Measurements from ENCODE around the gene PCA3. TPM values are rescaled to one million over a fixed set of nuclear protein-coding genes. Genes with fewer than 3 reads are reported as not detected.

Gene PCA3
- total and polyA plus RNA-seq, 7 experiments from 2014 or later: not detected

GRCh38 chr9:76772686-76773445, 8.6 kb downstream of the PCA3 start:
- CTCF ChIA-PET: no interaction called here
- no peak for ATAC-seq
- Mint-ChIP-seq H3K36me3 (no peaks in the 10 kb centered on the region), H3K9me3 (no peaks in the 10 kb centered on the region), H3K27me3 (peaks cover 0 to 9% (median 3%) of the 10 kb centered on the region in 5 donors), H3K4me3 (no peak overlapping the region), H3K27ac (no peak overlapping the region), H3K4me1 (peaks cover 0 to 6% (median 0%) of the 10 kb centered on the region in 7 donors)
- no peaks in the 10 kb centered on the region for H3K27me3 ChIP-seq (ENCODE audit: control insufficient read depth in 2 of 2, insufficient read depth in 2 of 2, low read length in 2 of 2)
- H3K36me3 ChIP-seq (ENCODE audit: control insufficient read depth in 2 of 3, insufficient read depth in 3 of 3, low read length in 3 of 3): no peaks in the 10 kb centered on the region
- no peak overlapping the region for H3K27ac ChIP-seq (ENCODE audit: low read depth, low read length)
- DNase-seq: no peak
- H3K4me1 ChIP-seq (ENCODE audit: control insufficient read depth in 2 of 2, insufficient read depth in 2 of 2, low read length in 2 of 2): no peaks in the 10 kb centered on the region
- POLR2A ChIA-PET: no interaction called here
- H3K4me3 ChIP-seq (ENCODE audit: low read length): no peak overlapping the region
- intact Hi-C loops (cut with micrococcal nuclease): no loop called here
- no peaks in the 10 kb centered on the region for H3K9me3 ChIP-seq (ENCODE audit: control insufficient read depth in 2 of 3, low read length in 3 of 3)

GRCh38 chr9:76784881-76785280, 20.6 kb downstream of the PCA3 start:
- intact Hi-C loops (cut with micrococcal nuclease): no loop called here
- H3K27me3 Mint-ChIP-seq: peaks cover 0 to 22% (median 13%) of the 10 kb centered on the region in 5 donors
- H3K27ac Mint-ChIP-seq: no peak overlapping the region
- Histone ChIP-seq H3K27me3 (ENCODE audit: control insufficient read depth in 2 of 2, insufficient read depth in 2 of 2, low read length in 2 of 2) (no peaks in the 10 kb centered on the region), H3K4me1 (ENCODE audit: control insufficient read depth in 2 of 2, insufficient read depth in 2 of 2, low read length in 2 of 2) (no peaks in the 10 kb centered on the region), H3K27ac (ENCODE audit: low read depth, low read length) (no peak overlapping the region), H3K9me3 (ENCODE audit: control insufficient read depth in 2 of 3, low read length in 3 of 3) (no peaks in the 10 kb centered on the region), H3K4me3 (ENCODE audit: low read length) (no peak overlapping the region), H3K36me3 (ENCODE audit: control insufficient read depth in 2 of 3, insufficient read depth in 3 of 3, low read length in 3 of 3) (no peaks in the 10 kb centered on the region)
- no peaks in the 10 kb centered on the region for H3K4me1 Mint-ChIP-seq
- no peaks in the 10 kb centered on the region for H3K36me3 Mint-ChIP-seq
- no peak for DNase-seq
- H3K9me3 Mint-ChIP-seq: peaks cover 0 to 5% (median 0%) of the 10 kb centered on the region in 11 donors
- ChIA-PET POLR2A (no interaction called here), CTCF (no interaction called here)
- no peak for ATAC-seq
- H3K4me3 Mint-ChIP-seq: no peak overlapping the region

- intact Hi-C loops (cut with micrococcal nuclease): no loop called here
- POLR2A ChIA-PET: interaction anchor here (0.6 kb wide), 1 partner anchor 1189 kb away, joined by 3 read pairs; no protein-coding TSS in a partner anchor
- H3K27me3 ChIP-seq (ENCODE audit: control insufficient read depth in 2 of 2, insufficient read depth in 2 of 2, low read length in 2 of 2): no peaks in the 10 kb centered on the region
- no peak overlapping the region for H3K27ac ChIP-seq (ENCODE audit: low read depth, low read length)
- no peaks in the 10 kb centered on the region for H3K9me3 ChIP-seq (ENCODE audit: control insufficient read depth in 2 of 3, low read length in 3 of 3)
- H3K36me3 ChIP-seq (ENCODE audit: control insufficient read depth in 2 of 3, insufficient read depth in 3 of 3, low read length in 3 of 3): no peaks in the 10 kb centered on the region
- DNase-seq (no peak), ATAC-seq (no peak)
- no peaks in the 10 kb centered on the region for H3K4me1 ChIP-seq (ENCODE audit: control insufficient read depth in 2 of 2, insufficient read depth in 2 of 2, low read length in 2 of 2)
- Mint-ChIP-seq H3K9me3 (peaks cover 0 to 5% (median 0%) of the 10 kb centered on the region in 11 donors), H3K36me3 (no peaks in the 10 kb centered on the region), H3K4me1 (no peaks in the 10 kb centered on the region), H3K4me3 (no peak overlapping the region), H3K27me3 (peaks cover 0 to 22% (median 13%) of the 10 kb centered on the region in 5 donors), H3K27ac (no peak overlapping the region)
- no peak overlapping the region for H3K4me3 ChIP-seq (ENCODE audit: low read length)
- CTCF ChIA-PET: no interaction called here
Measured at GRCh38 chr9:76785501-76785900, 21.3 kb downstream of the PCA3 start.

- ATAC-seq (no peak), DNase-seq (no peak)
- no peaks in the 10 kb centered on the region for H3K36me3 Mint-ChIP-seq
- H3K4me3 ChIP-seq (ENCODE audit: low read length): no peak overlapping the region
- peaks cover 0 to 20% (median 5%) of the 10 kb centered on the region in 5 donors for H3K27me3 Mint-ChIP-seq
- no peak overlapping the region for H3K4me3 Mint-ChIP-seq
- ChIA-PET POLR2A (no interaction called here), CTCF (no interaction called here)
- no peaks in the 10 kb centered on the region for H3K36me3 ChIP-seq (ENCODE audit: control insufficient read depth in 2 of 3, insufficient read depth in 3 of 3, low read length in 3 of 3)
- H3K27ac ChIP-seq (ENCODE audit: low read depth, low read length): no peak overlapping the region
- peaks cover 0 to 5% (median 0%) of the 10 kb centered on the region in 11 donors for H3K9me3 Mint-ChIP-seq
- intact Hi-C loops (cut with micrococcal nuclease): no loop called here
- no peaks in the 10 kb centered on the region for H3K4me1 Mint-ChIP-seq
- H3K27me3 ChIP-seq (ENCODE audit: control insufficient read depth in 2 of 2, insufficient read depth in 2 of 2, low read length in 2 of 2): no peaks in the 10 kb centered on the region
- H3K4me1 ChIP-seq (ENCODE audit: control insufficient read depth in 2 of 2, insufficient read depth in 2 of 2, low read length in 2 of 2): no peaks in the 10 kb centered on the region
- no peaks in the 10 kb centered on the region for H3K9me3 ChIP-seq (ENCODE audit: control insufficient read depth in 2 of 3, low read length in 3 of 3)
- no peak overlapping the region for H3K27ac Mint-ChIP-seq
Measured at GRCh38 chr9:76787677-76788076, 23.4 kb downstream of the PCA3 start.

GRCh38 chr9:76789840-76790239, 25.6 kb downstream of the PCA3 start:
- Mint-ChIP-seq H3K36me3 (no peaks in the 10 kb centered on the region), H3K27me3 (peaks cover 0 to 17% (median 5%) of the 10 kb centered on the region in 5 donors), H3K4me3 (no peak overlapping the region), H3K9me3 (no peaks in the 10 kb centered on the region), H3K27ac (no peak overlapping the region), H3K4me1 (no peaks in the 10 kb centered on the region)
- Histone ChIP-seq H3K27ac (ENCODE audit: low read depth, low read length) (no peak overlapping the region), H3K4me3 (ENCODE audit: low read length) (no peak overlapping the region), H3K4me1 (ENCODE audit: control insufficient read depth in 2 of 2, insufficient read depth in 2 of 2, low read length in 2 of 2) (no peaks in the 10 kb centered on the region), H3K36me3 (ENCODE audit: control insufficient read depth in 2 of 3, insufficient read depth in 3 of 3, low read length in 3 of 3) (no peaks in the 10 kb centered on the region), H3K9me3 (ENCODE audit: control insufficient read depth in 2 of 3, low read length in 3 of 3) (no peaks in the 10 kb centered on the region), H3K27me3 (ENCODE audit: control insufficient read depth in 2 of 2, insufficient read depth in 2 of 2, low read length in 2 of 2) (no peaks in the 10 kb centered on the region)
- ChIA-PET CTCF (no interaction called here), POLR2A (no interaction called here)
- ATAC-seq (no peak), DNase-seq (no peak)
- intact Hi-C loops (cut with micrococcal nuclease): no loop called here

GRCh38 chr9:76793784-76794431, 29.7 kb downstream of the PCA3 start:
- Mint-ChIP-seq H3K36me3 (no peaks in the 10 kb centered on the region), H3K27ac (no peak overlapping the region), H3K9me3 (no peaks in the 10 kb centered on the region), H3K4me3 (no peak overlapping the region), H3K27me3 (peaks cover 0 to 17% (median 8%) of the 10 kb centered on the region in 5 donors), H3K4me1 (no peaks in the 10 kb centered on the region)
- ATAC-seq (no peak), DNase-seq (no peak)
- Histone ChIP-seq H3K27ac (ENCODE audit: low read depth, low read length) (no peak overlapping the region), H3K27me3 (ENCODE audit: control insufficient read depth in 2 of 2, insufficient read depth in 2 of 2, low read length in 2 of 2) (no peaks in the 10 kb centered on the region), H3K9me3 (ENCODE audit: control insufficient read depth in 2 of 3, low read length in 3 of 3) (no peaks in the 10 kb centered on the region), H3K36me3 (ENCODE audit: control insufficient read depth in 2 of 3, insufficient read depth in 3 of 3, low read length in 3 of 3) (no peaks in the 10 kb centered on the region), H3K4me3 (ENCODE audit: low read length) (no peak overlapping the region), H3K4me1 (ENCODE audit: control insufficient read depth in 2 of 2, insufficient read depth in 2 of 2, low read length in 2 of 2) (no peaks in the 10 kb centered on the region)
- intact Hi-C loops (cut with micrococcal nuclease): no loop called here
- POLR2A ChIA-PET: no interaction called here
- CTCF ChIA-PET: no interaction called here

GRCh38 chr9:76796296-76796695, 32.1 kb downstream of the PCA3 start:
- intact Hi-C loops (cut with micrococcal nuclease): no loop called here
- ATAC-seq: no peak
- ChIA-PET POLR2A (no interaction called here), CTCF (interaction anchor here (1.0 kb wide), 1 partner anchor 13 kb away, joined by 4 read pairs; no protein-coding TSS in a partner anchor)
- Histone ChIP-seq H3K27me3 (ENCODE audit: control insufficient read depth in 2 of 2, insufficient read depth in 2 of 2, low read length in 2 of 2) (no peaks in the 10 kb centered on the region), H3K4me3 (ENCODE audit: low read length) (no peak overlapping the region), H3K36me3 (ENCODE audit: control insufficient read depth in 2 of 3, insufficient read depth in 3 of 3, low read length in 3 of 3) (no peaks in the 10 kb centered on the region), H3K9me3 (ENCODE audit: control insufficient read depth in 2 of 3, low read length in 3 of 3) (no peaks in the 10 kb centered on the region), H3K4me1 (ENCODE audit: control insufficient read depth in 2 of 2, insufficient read depth in 2 of 2, low read length in 2 of 2) (no peaks in the 10 kb centered on the region), H3K27ac (ENCODE audit: low read depth, low read length) (no peak overlapping the region)
- Mint-ChIP-seq H3K4me3 (no peak overlapping the region), H3K9me3 (no peaks in the 10 kb centered on the region), H3K27ac (no peak overlapping the region), H3K4me1 (no peaks in the 10 kb centered on the region), H3K36me3 (no peaks in the 10 kb centered on the region), H3K27me3 (peaks cover 0 to 17% (median 8%) of the 10 kb centered on the region in 5 donors)
- no peak for DNase-seq

Data from naive thymus-derived CD4-positive, alpha-beta T cell (primary cell).